HG03442 (cell line): Measurements from ENCODE around the gene FBN1.

Experiments used
- ATAC-seq: cut with Tn5 transposase; IDR thresholded peaks from one replicate; pipeline ENCODE4 v1.9.1; 2021; ENCODE audit warnings: mild to moderate bottlenecking, moderate library complexity; ENCODE audit not compliant: unreplicated experiment

The FBN1 gene

GRCh38 chr15:48475600-48476395 lies 169.7 kb downstream of the FBN1 start:
- no peak for ATAC-seq

GRCh38 chr15:48473667-48474066 lies 171.8 kb downstream of the FBN1 start:
- no peak for ATAC-seq

- no peak for ATAC-seq
These were observed 172.8 kb downstream of the FBN1 start for GRCh38 chr15:48472756-48473155.

GRCh38 chr15:48471073-48471472 lies 174.4 kb downstream of the FBN1 start:
- ATAC-seq, result no peak

- ATAC-seq, result no peak
These were observed 175.4 kb downstream of the FBN1 start for GRCh38 chr15:48470096-48470495.

- ATAC-seq, result no peak
These were observed 175.8 kb downstream of the FBN1 start for GRCh38 chr15:48469681-48470080.

- no peak for ATAC-seq
These were observed 176.2 kb downstream of the FBN1 start for GRCh38 chr15:48469271-48469670.

- ATAC-seq, result no peak
These were observed 177.7 kb downstream of the FBN1 start for GRCh38 chr15:48467801-48468200.

GRCh38 chr15:48466820-48467219 lies 178.7 kb downstream of the FBN1 start:
- no peak for ATAC-seq

- ATAC-seq, result no peak
These were observed 179.4 kb downstream of the FBN1 start for GRCh38 chr15:48466079-48466478.

- no peak for ATAC-seq
These were observed 180.1 kb downstream of the FBN1 start for GRCh38 chr15:48465410-48465809.

GRCh38 chr15:48463366-48463880 lies 182.1 kb downstream of the FBN1 start:
- ATAC-seq, result no peak

- no peak for ATAC-seq
These were observed 182.8 kb downstream of the FBN1 start for GRCh38 chr15:48462688-48463087.

GRCh38 chr15:48459571-48460442 lies 185.7 kb downstream of the FBN1 start:
- no peak for ATAC-seq

- ATAC-seq, result no peak
These were observed 186.6 kb downstream of the FBN1 start for GRCh38 chr15:48458876-48459275.

GRCh38 chr15:48456134-48456533 lies 189.4 kb downstream of the FBN1 start:
- ATAC-seq, result no peak

- ATAC-seq, result no peak
These were observed 193.8 kb downstream of the FBN1 start for GRCh38 chr15:48451736-48452135.

- ATAC-seq, result no peak
These were observed 194.3 kb downstream of the FBN1 start for GRCh38 chr15:48451241-48451640.

- ATAC-seq, result no peak
These were observed 195.8 kb downstream of the FBN1 start for GRCh38 chr15:48449734-48450133.

GRCh38 chr15:48447657-48448056 lies 197.9 kb downstream of the FBN1 start:
- ATAC-seq, result no peak

GRCh38 chr15:48447058-48447457 lies 198.5 kb downstream of the FBN1 start:
- ATAC-seq, result no peak

GRCh38 chr15:48442011-48442410 lies 203.5 kb downstream of the FBN1 start:
- no peak for ATAC-seq
